Naive thymus-derived CD8-positive, alpha-beta T cell (primary cell): ENCODE data around the gene BCAN. TPM values are rescaled to one million over a fixed set of nuclear protein-coding genes. Genes with fewer than 3 reads are reported as not detected.
A peak's percentile ranks its signal among the peaks of the same experiment; 100 is the strongest.

ENCODE experiments used
- ATAC-seq, 2 donors: fragments of 150-1000 bp; cut with Tn5 transposase in 1 of 2; sonication (Bioruptor Pico), chemical (Tn5 transposase) in 1 of 2; 1 replicate in 1 of 2; 2 replicates in 1 of 2; pipeline ENCODE4 v1.10.0; 2021; ENCODE audit warnings: mild to moderate bottlenecking in 2 of 2, moderate library complexity in 2 of 2
- POLR2A ChIA-PET: fragments of 350-600 bp; sonication (Branson Sonifier 250); formaldehyde crosslinking; loops from one replicate; lab custom pipeline; 2021; ENCODE audit warnings: antibody characterized with exemption; lab: Charles Lee
- DNase-seq, 10 donors: peaks; one replicate each; pipeline versions ENCODE4 v3.0.0 to v3.0.0-alpha.2; 2020 to 2022
- H3K27ac Mint-ChIP-seq, 10 donors: one replicate each; pipeline ENCODE4 v1.8.0; 2020 to 2022; ENCODE audit warnings: mild to moderate bottlenecking in 10 of 10, mixed read lengths in 10 of 10, moderate library complexity in 4 of 10, inconsistent platforms in 1 of 10
- H3K27me3 Mint-ChIP-seq, 5 donors: one replicate each; pipeline ENCODE4 v1.8.0; 2021 to 2022; ENCODE audit warnings: mixed read lengths in 5 of 5
- H3K36me3 Mint-ChIP-seq, 3 donors: one replicate each; pipeline ENCODE4 v1.8.0; 2020 to 2022; ENCODE audit warnings: mixed read lengths in 3 of 3, mild to moderate bottlenecking in 2 of 3, inconsistent platforms in 1 of 3
- H3K4me1 Mint-ChIP-seq, 4 donors: one replicate each; pipeline ENCODE4 v1.8.0; 2021 to 2022; ENCODE audit warnings: mixed read lengths in 4 of 4
- H3K4me3 Mint-ChIP-seq, 10 donors: one replicate each; pipeline ENCODE4 v1.8.0; 2020 to 2022; ENCODE audit warnings: mild to moderate bottlenecking in 10 of 10, mixed read lengths in 10 of 10, moderate library complexity in 6 of 10, inconsistent platforms in 1 of 10
- H3K9me3 Mint-ChIP-seq, 9 donors: one replicate each; pipeline ENCODE4 v1.8.0; 2020 to 2022; ENCODE audit warnings: mixed read lengths in 9 of 9, mild to moderate bottlenecking in 3 of 9, inconsistent platforms in 1 of 9, moderate library complexity in 1 of 9
- polyA plus RNA-seq, 3 donors: library from polyadenylated mRNA; unstranded; fragments of 300-500 nt; fragmentation: Illumina TruSeq; gene quantifications; one replicate each; pipeline ENCODE4 v1.2.3, GENCODE V29; 2021
- total RNA-seq, 8 experiments: library from RNA in 2 of 8; stranded (reverse) in 2 of 8; gene quantifications; one replicate each; pipeline ENCODE4 v1.2.3 and lab custom pipeline; 2021 to 2026

The BCAN gene
- total and polyA plus RNA-seq, 5 experiments from 2014 or later = not detected

- Mint-ChIP-seq H3K36me3 (peaks cover 0 to 5% (median 0%) of the 10 kb centered on the region in 3 donors), H3K27me3 (peaks cover 39 to 99% (median 65%) of the 10 kb centered on the region in 5 donors), H3K4me3 (no peak overlapping the region), H3K27ac (peak overlapping the region in 1 of 10 donors; percentile 40), H3K4me1 (peaks cover 11 to 26% (median 19%) of the 10 kb centered on the region in 4 donors), H3K9me3 (no peaks in the 10 kb centered on the region)
- ATAC-seq (no peak), DNase-seq (peak in 1 of 10 donors; percentile 9)
- POLR2A ChIA-PET = no interaction called here
These were observed 4.9 kb downstream of the BCAN start for GRCh38 chr1:156646738-156647211.

GRCh38 chr1:156647351-156647750, 5.4 kb downstream of the BCAN start:
- POLR2A ChIA-PET = no interaction called here
- Mint-ChIP-seq H3K4me3 (no peak overlapping the region), H3K36me3 (peaks cover 0 to 5% (median 0%) of the 10 kb centered on the region in 3 donors), H3K27me3 (peaks cover 40 to 99% (median 70%) of the 10 kb centered on the region in 5 donors), H3K9me3 (no peaks in the 10 kb centered on the region), H3K4me1 (peaks cover 11 to 24% (median 18%) of the 10 kb centered on the region in 4 donors), H3K27ac (no peak overlapping the region)
- no peak for ATAC-seq
- DNase-seq = peak in 1 of 10 donors; percentile 10

GRCh38 chr1:156648496-156648895, 6.6 kb downstream of the BCAN start:
- H3K4me1 Mint-ChIP-seq = peaks cover 5 to 13% (median 6%) of the 10 kb centered on the region in 4 donors
- POLR2A ChIA-PET = no interaction called here
- DNase-seq (peak in 1 of 10 donors; percentile 23), ATAC-seq (no peak)
- H3K4me3 Mint-ChIP-seq = no peak overlapping the region
- peaks cover 41 to 99% (median 72%) of the 10 kb centered on the region in 5 donors for H3K27me3 Mint-ChIP-seq
- no peaks in the 10 kb centered on the region for H3K9me3 Mint-ChIP-seq
- peaks cover 0 to 3% (median 0%) of the 10 kb centered on the region in 3 donors for H3K36me3 Mint-ChIP-seq
- H3K27ac Mint-ChIP-seq = no peak overlapping the region

GRCh38 chr1:156648951-156649350, 7.0 kb downstream of the BCAN start:
- Mint-ChIP-seq H3K27me3 (peaks cover 41 to 99% (median 72%) of the 10 kb centered on the region in 5 donors), H3K4me3 (no peak overlapping the region), H3K27ac (no peak overlapping the region), H3K4me1 (peaks cover 1 to 8% (median 2%) of the 10 kb centered on the region in 4 donors), H3K36me3 (peaks cover 0 to 3% (median 0%) of the 10 kb centered on the region in 3 donors), H3K9me3 (no peaks in the 10 kb centered on the region)
- DNase-seq (peak in 1 of 10 donors; percentile 7), ATAC-seq (no peak)
- POLR2A ChIA-PET = no interaction called here

- DNase-seq = peak in 1 of 10 donors; percentile 45
- Mint-ChIP-seq H3K4me1 (peaks cover 8 to 15% (median 12%) of the 10 kb centered on the region in 4 donors), H3K9me3 (no peaks in the 10 kb centered on the region), H3K27ac (peak overlapping the region in 1 of 10 donors; percentile 71), H3K4me3 (no peak overlapping the region), H3K36me3 (peaks cover 0 to 2% (median 0%) of the 10 kb centered on the region in 3 donors), H3K27me3 (peaks cover 48 to 100% (median 73%) of the 10 kb centered on the region in 5 donors)
- ATAC-seq = no peak
- POLR2A ChIA-PET = no interaction called here
These were observed 10.4 kb downstream of the BCAN start for GRCh38 chr1:156652131-156652991.

GRCh38 chr1:156652992-156653355, 11.1 kb downstream of the BCAN start:
- POLR2A ChIA-PET = no interaction called here
- no peak overlapping the region for H3K4me3 Mint-ChIP-seq
- no peak for ATAC-seq
- H3K36me3 Mint-ChIP-seq = peaks cover 0 to 2% (median 0%) of the 10 kb centered on the region in 3 donors
- peaks cover 12 to 20% (median 17%) of the 10 kb centered on the region in 4 donors for H3K4me1 Mint-ChIP-seq
- H3K27ac Mint-ChIP-seq = no peak overlapping the region
- peaks cover 49 to 98% (median 69%) of the 10 kb centered on the region in 5 donors for H3K27me3 Mint-ChIP-seq
- no peaks in the 10 kb centered on the region for H3K9me3 Mint-ChIP-seq
- peak in 1 of 10 donors; percentile 34 for DNase-seq

- DNase-seq = no peak
These were observed 12.8 kb downstream of the BCAN start for GRCh38 chr1:156654700-156655099.

GRCh38 chr1:156655151-156655903, 13.4 kb downstream of the BCAN start:
- Mint-ChIP-seq H3K27me3 (peaks cover 43 to 74% (median 57%) of the 10 kb centered on the region in 5 donors), H3K9me3 (no peaks in the 10 kb centered on the region)

More at GRCh38 chr1:156654700-156655099, 12.8 kb downstream of the BCAN start:
- Mint-ChIP-seq H3K4me1 (peaks cover 18 to 34% (median 30%) of the 10 kb centered on the region in 4 donors), H3K36me3 (peaks cover 0 to 2% (median 0%) of the 10 kb centered on the region in 3 donors), H3K27ac (no peak overlapping the region), H3K9me3 (no peaks in the 10 kb centered on the region), H3K27me3 (peaks cover 44 to 80% (median 60%) of the 10 kb centered on the region in 5 donors), H3K4me3 (no peak overlapping the region)
- POLR2A ChIA-PET = interaction anchor here (0.6 kb wide), 1 partner anchor 85 kb away, joined by 3 read pairs; no protein-coding TSS in a partner anchor
- no peak for ATAC-seq

GRCh38 chr1:156655904-156656516, 14.1 kb downstream of the BCAN start:
- H3K4me1 Mint-ChIP-seq = peaks cover 28 to 47% (median 42%) of the 10 kb centered on the region in 4 donors
- peaks cover 41 to 67% (median 55%) of the 10 kb centered on the region in 5 donors for H3K27me3 Mint-ChIP-seq
- peak overlapping the region in 2 of 10 donors; percentile 33 to 48 for H3K27ac Mint-ChIP-seq
- H3K36me3 Mint-ChIP-seq = peaks cover 0 to 2% (median 0%) of the 10 kb centered on the region in 3 donors
- POLR2A ChIA-PET = no interaction called here
- H3K4me3 Mint-ChIP-seq = peak overlapping the region in 7 of 10 donors; percentile 24 to 84 (median 80)
- ATAC-seq = no peak
- no peak for DNase-seq
- no peaks in the 10 kb centered on the region for H3K9me3 Mint-ChIP-seq

More at GRCh38 chr1:156655151-156655903, 13.4 kb downstream of the BCAN start:
- DNase-seq (peak in 1 of 10 donors; percentile 50), ATAC-seq (no peak)
- POLR2A ChIA-PET = interaction anchor here (0.6 kb wide), 1 partner anchor 86 kb away, joined by 3 read pairs; no protein-coding TSS in a partner anchor
- Mint-ChIP-seq H3K27ac (peak overlapping the region in 1 of 10 donors; percentile 48), H3K4me1 (peaks cover 23 to 40% (median 36%) of the 10 kb centered on the region in 4 donors), H3K36me3 (peaks cover 0 to 2% (median 0%) of the 10 kb centered on the region in 3 donors), H3K4me3 (peak overlapping the region in 4 of 10 donors; percentile 25 to 65 (median 44))

GRCh38 chr1:156656806-156657740, 15.2 kb downstream of the BCAN start:
- peak overlapping the region in 6 of 10 donors; percentile 33 to 88 (median 68) for H3K27ac Mint-ChIP-seq
- H3K4me1 Mint-ChIP-seq = peaks cover 32 to 56% (median 51%) of the 10 kb centered on the region in 4 donors
- H3K36me3 Mint-ChIP-seq = peaks cover 0 to 2% (median 0%) of the 10 kb centered on the region in 3 donors
- no peaks in the 10 kb centered on the region for H3K9me3 Mint-ChIP-seq
- POLR2A ChIA-PET = interaction anchor here (1.3 kb wide), 1 partner anchor 71 kb away, joined by 3 read pairs; the partner anchor contains the start of genes ISG20L2 and METTL25B
- H3K27me3 Mint-ChIP-seq = peaks cover 38 to 57% (median 50%) of the 10 kb centered on the region in 5 donors
- ATAC-seq (peak; percentile 50 to 68), DNase-seq (peak; percentile 49 to 78 (median 71))
- H3K4me3 Mint-ChIP-seq = peak overlapping the region; percentile 71 to 90 (median 82)
